ENCODE results near the gene B4GALNT1. TPM values are rescaled to one million over a fixed set of nuclear protein-coding genes. Genes with fewer than 3 reads are reported as not detected.

The B4GALNT1 gene
- polyA plus RNA-seq, 1 experiment: 1.8 TPM

- Histone ChIP-seq H3K27ac (ENCODE audit: low read depth, low read length) (no peak overlapping the region), H3K9me3 (ENCODE audit: control insufficient read depth, insufficient read depth, low read length) (no peaks in the 10 kb centered on the region), H3K27me3 (ENCODE audit: control insufficient read depth, insufficient read depth, low read length) (peaks cover 19% of the 10 kb centered on the region), H3K4me3 (ENCODE audit: low read depth, low read length) (no peak overlapping the region)
- CTCF ChIA-PET: interaction anchor here (2.9 to 6.7 kb wide), 2 partner anchors 43 to 53 kb away, joined by 16 to 112 read pairs; partner anchors contain the start of gene B4GALNT1
- DNase-seq (ENCODE audit: low read depth, low spot score): no peak
- POLR2A ChIA-PET: no interaction called here
- TF ChIP-seq CTCF (IDR thresholded peaks at IDR 0.05; ENCODE audit: low read depth, low read length): no peak
These were observed 53.1 kb downstream of the B4GALNT1 start for GRCh38 chr12:57579677-57580465.

GRCh38 chr12:57579011-57579410 is 54.0 kb downstream of the B4GALNT1 start:
- no peak overlapping the region for H3K27ac ChIP-seq (ENCODE audit: low read depth, low read length)
- CTCF ChIA-PET: no interaction called here
- peaks cover 19% of the 10 kb centered on the region for H3K27me3 ChIP-seq (ENCODE audit: control insufficient read depth, insufficient read depth, low read length)
- TF ChIP-seq CTCF (IDR thresholded peaks at IDR 0.05; ENCODE audit: low read depth, low read length): no peak
- no peaks in the 10 kb centered on the region for H3K9me3 ChIP-seq (ENCODE audit: control insufficient read depth, insufficient read depth, low read length)
- POLR2A ChIA-PET: no interaction called here
- DNase-seq (ENCODE audit: low read depth, low spot score): no peak
- no peak overlapping the region for H3K4me3 ChIP-seq (ENCODE audit: low read depth, low read length)

GRCh38 chr12:57577981-57578758 is 54.8 kb downstream of the B4GALNT1 start:
- no peak overlapping the region for H3K4me3 ChIP-seq (ENCODE audit: low read depth, low read length)
- POLR2A ChIA-PET: no interaction called here
- peaks cover 19% of the 10 kb centered on the region for H3K27me3 ChIP-seq (ENCODE audit: control insufficient read depth, insufficient read depth, low read length)
- CTCF ChIA-PET: no interaction called here
- DNase-seq (ENCODE audit: low read depth, low spot score): no peak
- H3K9me3 ChIP-seq (ENCODE audit: control insufficient read depth, insufficient read depth, low read length): no peaks in the 10 kb centered on the region
- no peak for TF ChIP-seq CTCF (IDR thresholded peaks at IDR 0.05; ENCODE audit: low read depth, low read length)
- H3K27ac ChIP-seq (ENCODE audit: low read depth, low read length): no peak overlapping the region

- no peak overlapping the region for H3K4me3 ChIP-seq (ENCODE audit: low read depth, low read length)
- peaks cover 21% of the 10 kb centered on the region for H3K27me3 ChIP-seq (ENCODE audit: control insufficient read depth, insufficient read depth, low read length)
- no peaks in the 10 kb centered on the region for H3K9me3 ChIP-seq (ENCODE audit: control insufficient read depth, insufficient read depth, low read length)
- no peak overlapping the region for H3K27ac ChIP-seq (ENCODE audit: low read depth, low read length)
- ChIA-PET POLR2A (no interaction called here), CTCF (interaction anchor here (6.5 kb wide), 1 partner anchor 6 kb away, joined by 61 read pairs; no protein-coding TSS in a partner anchor)
- no peak for TF ChIP-seq CTCF (IDR thresholded peaks at IDR 0.05; ENCODE audit: low read depth, low read length)
- no peak for DNase-seq (ENCODE audit: low read depth, low spot score)
These were observed 56.3 kb downstream of the B4GALNT1 start for GRCh38 chr12:57576613-57577160.

Other genes with a start within 250 kb of the B4GALNT1 start
- 19.3 and 20.0 TPM in 2 replicates for gene R3HDM2, start 202.2 kb downstream of the B4GALNT1 start, polyA plus RNA-seq (2011; rRNA removed)
- not detected in 2 replicates for gene INHBC, start 198.4 kb downstream of the B4GALNT1 start, polyA plus RNA-seq (2011; rRNA removed)
- 10.8 TPM in 2 replicates for gene INHBE, start 177.9 kb downstream of the B4GALNT1 start, polyA plus RNA-seq (2011; rRNA removed)
- 8.3 and 9.7 TPM in 2 replicates for gene GLI1, start 173.4 kb downstream of the B4GALNT1 start, polyA plus RNA-seq (2011; rRNA removed)
- gene ARHGAP9, start 153.3 kb downstream of the B4GALNT1 start, polyA plus RNA-seq (2011; rRNA removed): 1.2 TPM in 2 replicates
- 236 and 252 TPM in 2 replicates for gene MARS1, start 145.1 kb downstream of the B4GALNT1 start, polyA plus RNA-seq (2011; rRNA removed)
- gene DDIT3, start 112.7 kb downstream of the B4GALNT1 start, polyA plus RNA-seq (2011; rRNA removed): 64.9 and 69.0 TPM in 2 replicates
- 3.3 and 4.9 TPM in 2 replicates for gene MBD6, start 110.4 kb downstream of the B4GALNT1 start, polyA plus RNA-seq (2011; rRNA removed)
- 146 and 160 TPM in 2 replicates for gene DCTN2, start 86.0 kb downstream of the B4GALNT1 start, polyA plus RNA-seq (2011; rRNA removed)
- gene KIF5A, start 83.2 kb downstream of the B4GALNT1 start, polyA plus RNA-seq (2011; rRNA removed): 0.38 and 0.45 TPM in 2 replicates
- gene PIP4K2C, start 42.0 kb downstream of the B4GALNT1 start, polyA plus RNA-seq (2011; rRNA removed): 29.7 and 33.1 TPM in 2 replicates
- 24.8 and 32.0 TPM in 2 replicates for gene DTX3, start 28.4 kb downstream of the B4GALNT1 start, polyA plus RNA-seq (2011; rRNA removed)
- 23.4 and 26.0 TPM in 2 replicates for gene ARHGEF25, start 21.8 kb downstream of the B4GALNT1 start, polyA plus RNA-seq (2011; rRNA removed)
- 309 and 310 TPM in 2 replicates for gene OS9, start 60.9 kb upstream of the B4GALNT1 start, polyA plus RNA-seq (2011; rRNA removed)
- gene AGAP2, start 105.5 kb upstream of the B4GALNT1 start, polyA plus RNA-seq (2011; rRNA removed): 0.02 and 0.06 TPM in 2 replicates
- 32.7 and 45.9 TPM in 2 replicates for gene TSPAN31, start 111.8 kb upstream of the B4GALNT1 start, polyA plus RNA-seq (2011; rRNA removed)
- 251 and 288 TPM in 2 replicates for gene CDK4, start 119.1 kb upstream of the B4GALNT1 start, polyA plus RNA-seq (2011; rRNA removed)
- gene MARCHF9, start 121.9 kb upstream of the B4GALNT1 start, polyA plus RNA-seq (2011; rRNA removed): 3.6 and 3.7 TPM in 2 replicates
- gene CYP27B1, start 133.9 kb upstream of the B4GALNT1 start, polyA plus RNA-seq (2011; rRNA removed): 0.22 and 0.29 TPM in 2 replicates
- gene METTL1, start 138.9 kb upstream of the B4GALNT1 start, polyA plus RNA-seq (2011; rRNA removed): 20.1 and 23.5 TPM in 2 replicates
- gene EEF1AKMT3, start 139.4 kb upstream of the B4GALNT1 start, polyA plus RNA-seq (2011; rRNA removed): 6.8 and 7.6 TPM in 2 replicates
- 22.3 and 22.8 TPM in 2 replicates for gene TSFM, start 149.6 kb upstream of the B4GALNT1 start, polyA plus RNA-seq (2011; rRNA removed)
- 3.5 and 4.7 TPM in 2 replicates for gene AVIL, start 185.5 kb upstream of the B4GALNT1 start, polyA plus RNA-seq (2011; rRNA removed)
- 292 and 305 TPM in 2 replicates for gene CTDSP2, start 213.5 kb upstream of the B4GALNT1 start, polyA plus RNA-seq (2011; rRNA removed)

Measured in AG04450 (cell line).